Osteoblast (primary cell): Measurements from ENCODE around the gene COL4A1. TPM values are rescaled to one million over a fixed set of nuclear protein-coding genes. Genes with fewer than 3 reads are reported as not detected.

ENCODE experiments used
- DNase-seq: peaks from one replicate; pipeline ENCODE4 v3.0.0; 2011; ENCODE audit warnings: low spot score, mixed read lengths; ENCODE audit not compliant: insufficient read length; ENCODE audit errors: missing footprints
- H2AFZ ChIP-seq: 2 replicates; pipeline ENCODE4 v1.6.0; 2011; ENCODE audit warnings: mild to moderate bottlenecking, low read length
- H3K27ac ChIP-seq: 2 replicates; pipeline ENCODE4 v1.5.1; 2011; ENCODE audit warnings: mild to moderate bottlenecking, low read depth, low read length, moderate library complexity
- H3K27me3 ChIP-seq: 2 replicates; pipeline ENCODE4 v1.6.0; 2012; ENCODE audit warnings: mild to moderate bottlenecking, control low read depth, inconsistent platforms, low read length, moderate library complexity; ENCODE audit not compliant: insufficient read depth
- H3K36me3 ChIP-seq: 2 replicates; pipeline ENCODE4 v1.5.1; 2011; ENCODE audit warnings: mild to moderate bottlenecking, low read length, control low read depth, moderate library complexity; ENCODE audit not compliant: insufficient read depth
- H3K4me1 ChIP-seq: 2 replicates; pipeline ENCODE4 v1.5.1; 2011; ENCODE audit warnings: mild to moderate bottlenecking, low read length, control low read depth, moderate library complexity; ENCODE audit not compliant: insufficient read depth
- H3K4me2 ChIP-seq: 2 replicates; pipeline ENCODE4 v1.6.0; 2011; ENCODE audit warnings: mild to moderate bottlenecking, low read length; ENCODE audit not compliant: insufficient read depth
- H3K4me3 ChIP-seq: fragments of 200-600 bp; sonication (generic); 3 replicates; pipeline ENCODE4 v1.5.1; 2012; ENCODE audit warnings: mild to moderate bottlenecking, low read length, inconsistent platforms; ENCODE audit not compliant: insufficient read depth
- H3K79me2 ChIP-seq: 2 replicates; pipeline ENCODE4 v1.6.0; 2012; ENCODE audit warnings: mild to moderate bottlenecking, low read length, control low read depth, inconsistent platforms; ENCODE audit not compliant: insufficient read depth
- H3K9me3 ChIP-seq: 2 replicates; pipeline ENCODE4 v1.5.1; 2011; ENCODE audit warnings: low read depth, low read length, control low read depth
- H4K20me1 ChIP-seq: 2 replicates; pipeline ENCODE4 v1.6.0; 2012; ENCODE audit warnings: mild to moderate bottlenecking, low read length, control low read depth; ENCODE audit not compliant: insufficient read depth
- total RNA-seq: library from RNA; depleted of rRNA; stranded (reverse); fragments of >200 nt; gene quantifications from 2 replicates; pipeline ENCODE4 v1.2.3, GENCODE V29; 2012
- TF ChIP-seq, protein P1 (sequence below): IDR thresholded peaks from 2 replicates; pipeline ENCODE4 v1.5.1; 2011; ENCODE audit warnings: mild to moderate bottlenecking, low read depth, low read length, moderate library complexity; ENCODE audit errors: extremely low read depth

The COL4A1 gene
- total RNA-seq, 1 donor, result 412 TPM

- Histone ChIP-seq H3K27me3 (no peaks in the 10 kb centered on the region), H3K27ac (peak overlapping the region; percentile 17), H2AFZ (no peak overlapping the region), H3K4me3 (no peak overlapping the region), H3K4me1 (peaks cover 47% of the 10 kb centered on the region), H3K36me3 (peaks cover 41% of the 10 kb centered on the region), H3K79me2 (peaks cover 47% of the 10 kb centered on the region), H3K9me3 (no peaks in the 10 kb centered on the region), H4K20me1 (peaks cover 4% of the 10 kb centered on the region), H3K4me2 (no peak overlapping the region)
- TF ChIP-seq, protein P1, sequence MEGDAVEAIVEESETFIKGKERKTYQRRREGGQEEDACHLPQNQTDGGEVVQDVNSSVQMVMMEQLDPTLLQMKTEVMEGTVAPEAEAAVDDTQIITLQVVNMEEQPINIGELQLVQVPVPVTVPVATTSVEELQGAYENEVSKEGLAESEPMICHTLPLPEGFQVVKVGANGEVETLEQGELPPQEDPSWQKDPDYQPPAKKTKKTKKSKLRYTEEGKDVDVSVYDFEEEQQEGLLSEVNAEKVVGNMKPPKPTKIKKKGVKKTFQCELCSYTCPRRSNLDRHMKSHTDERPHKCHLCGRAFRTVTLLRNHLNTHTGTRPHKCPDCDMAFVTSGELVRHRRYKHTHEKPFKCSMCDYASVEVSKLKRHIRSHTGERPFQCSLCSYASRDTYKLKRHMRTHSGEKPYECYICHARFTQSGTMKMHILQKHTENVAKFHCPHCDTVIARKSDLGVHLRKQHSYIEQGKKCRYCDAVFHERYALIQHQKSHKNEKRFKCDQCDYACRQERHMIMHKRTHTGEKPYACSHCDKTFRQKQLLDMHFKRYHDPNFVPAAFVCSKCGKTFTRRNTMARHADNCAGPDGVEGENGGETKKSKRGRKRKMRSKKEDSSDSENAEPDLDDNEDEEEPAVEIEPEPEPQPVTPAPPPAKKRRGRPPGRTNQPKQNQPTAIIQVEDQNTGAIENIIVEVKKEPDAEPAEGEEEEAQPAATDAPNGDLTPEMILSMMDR, result no peak
- peak; percentile 72 for DNase-seq
These were observed 61.5 kb downstream of the COL4A1 start for GRCh38 chr13:110245416-110245899.

DNA sequence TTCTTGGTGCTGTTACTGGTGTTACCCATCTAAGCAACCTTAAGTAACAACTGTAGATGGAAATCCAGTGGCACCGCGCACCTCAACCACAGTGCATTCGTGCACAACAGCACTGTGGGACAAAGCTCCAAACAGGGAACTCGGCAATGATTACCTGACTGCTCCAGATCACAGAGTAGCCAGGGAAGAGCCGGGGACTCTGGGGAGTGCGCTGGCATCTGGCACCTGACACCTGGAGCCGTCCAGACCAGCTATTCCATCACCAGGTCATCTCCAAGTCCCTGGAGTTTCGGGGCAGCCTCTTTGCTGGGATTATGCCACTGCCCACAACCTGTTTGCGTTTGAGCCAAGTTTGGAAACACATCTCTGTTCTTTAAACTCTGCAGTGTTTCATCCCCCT lies 62.0 kb downstream of the COL4A1 start:
- Histone ChIP-seq H3K36me3 (peaks cover 44% of the 10 kb centered on the region), H2AFZ (no peak overlapping the region), H3K27ac (peak overlapping the region; percentile 17), H3K4me1 (peaks cover 42% of the 10 kb centered on the region), H3K9me3 (no peaks in the 10 kb centered on the region), H3K27me3 (no peaks in the 10 kb centered on the region), H3K4me3 (no peak overlapping the region), H3K79me2 (peaks cover 47% of the 10 kb centered on the region), H3K4me2 (no peak overlapping the region), H4K20me1 (peaks cover 4% of the 10 kb centered on the region)
- DNase-seq, result no peak
- TF ChIP-seq, protein P1, result no peak

GRCh38 chr13:110244071-110244830 lies 62.7 kb downstream of the COL4A1 start:
- Histone ChIP-seq H4K20me1 (peaks cover 4% of the 10 kb centered on the region), H3K9me3 (no peaks in the 10 kb centered on the region), H3K4me3 (no peak overlapping the region), H3K4me2 (no peak overlapping the region), H3K4me1 (peaks cover 41% of the 10 kb centered on the region), H3K79me2 (peaks cover 47% of the 10 kb centered on the region), H2AFZ (no peak overlapping the region), H3K27me3 (no peaks in the 10 kb centered on the region), H3K36me3 (peaks cover 52% of the 10 kb centered on the region), H3K27ac (peak overlapping the region; percentile 62)
- TF ChIP-seq, protein P1, result no peak
- peak; percentile 82 for DNase-seq

DNA sequence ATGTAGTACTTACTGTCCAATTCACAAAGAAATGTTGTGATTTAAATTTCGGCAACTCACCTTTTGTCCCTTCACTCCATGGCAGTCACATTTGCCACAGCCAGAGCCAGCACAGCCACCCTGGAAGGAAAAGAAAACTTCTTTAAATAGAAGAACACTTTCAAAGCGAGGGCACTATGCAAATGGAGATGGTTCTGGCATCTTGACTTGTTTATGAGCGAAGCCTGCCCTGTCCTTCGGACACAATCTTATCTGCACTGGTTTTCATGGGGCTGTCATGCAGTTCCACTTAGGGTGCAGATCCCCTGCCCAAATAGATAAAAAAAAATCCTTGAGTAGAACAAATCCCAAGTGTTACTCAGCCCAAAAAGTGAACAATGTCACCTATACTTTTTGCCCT lies 64.3 kb downstream of the COL4A1 start:
- Histone ChIP-seq H3K4me2 (no peak overlapping the region), H3K4me1 (peaks cover 32% of the 10 kb centered on the region), H3K27ac (no peak overlapping the region), H3K36me3 (peaks cover 56% of the 10 kb centered on the region), H4K20me1 (peaks cover 4% of the 10 kb centered on the region), H3K9me3 (no peaks in the 10 kb centered on the region), H3K79me2 (peaks cover 43% of the 10 kb centered on the region), H3K4me3 (no peak overlapping the region), H3K27me3 (no peaks in the 10 kb centered on the region), H2AFZ (no peak overlapping the region)
- TF ChIP-seq, protein P1, result no peak
- DNase-seq, result no peak
